ENCODE results near the gene SYTL1.

DNA sequence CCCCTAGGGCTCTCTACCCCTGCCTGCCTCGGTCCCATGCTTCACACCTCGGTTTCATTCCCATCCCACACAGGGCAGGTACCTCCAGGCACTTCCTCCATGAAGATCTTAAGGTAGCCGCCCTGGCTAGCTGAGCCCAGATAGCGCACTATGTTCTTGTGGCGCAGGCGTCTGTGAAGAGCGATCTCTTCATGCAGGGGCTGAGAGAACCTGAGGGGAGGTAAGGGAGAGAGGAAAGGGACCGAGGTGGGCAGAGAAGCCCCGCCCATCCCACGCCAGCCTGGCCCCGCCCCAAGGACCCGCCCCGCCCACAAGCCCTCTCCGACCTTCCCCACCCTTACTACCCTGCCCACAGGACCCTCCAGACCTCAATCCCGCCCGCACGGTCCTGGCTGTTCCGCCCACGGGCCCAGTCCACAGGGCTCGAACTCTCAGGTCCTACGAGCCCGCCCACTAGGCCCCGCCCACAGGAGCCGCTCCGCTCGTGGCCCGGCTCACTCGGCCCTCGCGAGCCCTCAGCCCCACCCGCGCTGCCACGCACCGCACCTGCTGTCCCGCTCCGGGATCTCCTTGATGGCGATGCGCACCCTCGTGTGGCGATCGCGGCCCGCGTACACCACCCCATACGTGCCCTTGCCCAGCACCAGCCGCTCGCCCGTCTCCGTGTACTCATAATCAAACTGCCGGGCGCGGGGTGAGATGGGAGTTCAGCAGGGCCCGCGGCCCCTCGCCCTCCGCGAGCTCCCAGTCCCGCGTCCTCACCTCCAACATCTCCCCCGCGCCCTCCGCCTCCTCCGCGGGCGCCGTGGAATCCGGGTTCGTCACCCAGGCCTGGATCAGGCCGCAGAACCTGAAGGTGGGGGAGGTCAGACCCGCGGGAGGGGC lies 18.6 kb downstream of the SYTL1 start:
- no peak for TF ChIP-seq POLR2AphosphoS5 (IDR thresholded peaks at IDR 0.05; ENCODE audit: insufficient read depth in 1 of 2, low read depth in 1 of 2)
- TF ChIP-seq, protein P1, sequence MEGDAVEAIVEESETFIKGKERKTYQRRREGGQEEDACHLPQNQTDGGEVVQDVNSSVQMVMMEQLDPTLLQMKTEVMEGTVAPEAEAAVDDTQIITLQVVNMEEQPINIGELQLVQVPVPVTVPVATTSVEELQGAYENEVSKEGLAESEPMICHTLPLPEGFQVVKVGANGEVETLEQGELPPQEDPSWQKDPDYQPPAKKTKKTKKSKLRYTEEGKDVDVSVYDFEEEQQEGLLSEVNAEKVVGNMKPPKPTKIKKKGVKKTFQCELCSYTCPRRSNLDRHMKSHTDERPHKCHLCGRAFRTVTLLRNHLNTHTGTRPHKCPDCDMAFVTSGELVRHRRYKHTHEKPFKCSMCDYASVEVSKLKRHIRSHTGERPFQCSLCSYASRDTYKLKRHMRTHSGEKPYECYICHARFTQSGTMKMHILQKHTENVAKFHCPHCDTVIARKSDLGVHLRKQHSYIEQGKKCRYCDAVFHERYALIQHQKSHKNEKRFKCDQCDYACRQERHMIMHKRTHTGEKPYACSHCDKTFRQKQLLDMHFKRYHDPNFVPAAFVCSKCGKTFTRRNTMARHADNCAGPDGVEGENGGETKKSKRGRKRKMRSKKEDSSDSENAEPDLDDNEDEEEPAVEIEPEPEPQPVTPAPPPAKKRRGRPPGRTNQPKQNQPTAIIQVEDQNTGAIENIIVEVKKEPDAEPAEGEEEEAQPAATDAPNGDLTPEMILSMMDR (IDR thresholded peaks at IDR 0.05), result no peak
